Right lobe of liver (tissue), 6 donors: Measurements from ENCODE around the gene EIF4E1B. TPM values are rescaled to one million over a fixed set of nuclear protein-coding genes. Genes with fewer than 3 reads are reported as not detected.

Experiments
- ATAC-seq, 4 donors: fragments of 200-7000 bp; cut with Tn5 transposase; one replicate each; pipeline ENCODE4 v1.9.1; 2020; ENCODE audit warnings: mild to moderate bottlenecking in 4 of 4, moderate library complexity in 4 of 4
- DNase-seq, 3 donors: peaks; one replicate each; pipeline ENCODE4 v3.0.0-alpha.2; 2020
- H3K27ac ChIP-seq, 3 donors: fragments of 200-600 bp; one replicate each; pipeline ENCODE4 v1.8.0; 2022
- H3K27me3 ChIP-seq, 2 donors: fragments of 200-600 bp; one replicate each; pipeline ENCODE4 v1.8.0; 2022
- H3K36me3 ChIP-seq, 4 donors: fragments of 200-600 bp; sonication (generic) in 1 of 4; one replicate each; pipeline versions ENCODE4 v1.5.1 to v1.8.0; 2017 to 2022; ENCODE audit warnings: control low read depth in 1 of 4
- H3K4me1 ChIP-seq, 4 donors: fragments of 200-600 bp; sonication (generic) in 1 of 4; one replicate each; pipeline versions ENCODE4 v1.5.1 to v1.8.0; 2017 to 2022; ENCODE audit warnings: control low read depth in 1 of 4
- H3K4me3 ChIP-seq, 3 donors: fragments of 200-600 bp; one replicate each; pipeline ENCODE4 v1.8.0; 2022
- H3K9me3 ChIP-seq, 4 donors: fragments of 200-600 bp; sonication (generic) in 1 of 4; one replicate each; pipeline versions ENCODE4 v1.5.1 to v1.8.0; 2017 to 2022; ENCODE audit warnings: control low read depth in 1 of 4
- CTCF ChIP-seq, 4 donors: fragments of 200-600 bp in 3 of 4; fragments of 450-650 bp in 1 of 4; IDR thresholded peaks; one replicate each; pipeline versions ENCODE4 v1.5.1 to v1.8.0; 2016 to 2022; ENCODE audit warnings: antibody characterized with exemption in 4 of 4, mild to moderate bottlenecking in 2 of 4
- POLR2A ChIP-seq: fragments of 450-650 bp; IDR thresholded peaks from one replicate; pipeline ENCODE4 v1.6.1; 2017; ENCODE audit warnings: antibody characterized with exemption, mild to moderate bottlenecking
- WGBS: methylation state at CpG from one replicate; pipeline ENCODE4 v1.1.6; 2018; ENCODE audit warnings: low coverage, low lambda C conversion rate; ENCODE audit not compliant: insufficient coverage; ENCODE audit errors: missing lambda C conversion rate; 5-methylcytosine and 5-hydroxymethylcytosine counted together
- intact Hi-C, 2 donors: fragments of 100-400 bp; cut with DNase I; formaldehyde crosslinking; loops; one replicate each; pipeline versions ENCODE4 v1.11.2 to v1.14.1; 2022
- total RNA-seq, 6 experiments: library from RNA; depleted of rRNA in 2 of 6; stranded (reverse); fragments of >200 nt in 2 of 6; fragmentation: NEBNext Ultra II Directional in 3 of 6; extraction: Animal tissue kit (Norgen Biotek cat#: 25700) in 3 of 6; gene quantifications; one replicate each; pipeline versions ENCODE4 v1.1.0 to v1.2.4, GENCODE V29; 2016 to 2023
- donor health status: DM: no; HTN: yes; CAD: no.
- donor health status: DM: no; HTN: no; CAD: no.
- donor health status: DM: no; HTN: no; CAD: no.
- donor health status: DM: no; HTN: yes; CAD: no.
- donor health status: DM: no; HTN: yes; CAD: no.

The EIF4E1B gene
- total RNA-seq, 6 experiments from 2014 or later = not detected

DNA sequence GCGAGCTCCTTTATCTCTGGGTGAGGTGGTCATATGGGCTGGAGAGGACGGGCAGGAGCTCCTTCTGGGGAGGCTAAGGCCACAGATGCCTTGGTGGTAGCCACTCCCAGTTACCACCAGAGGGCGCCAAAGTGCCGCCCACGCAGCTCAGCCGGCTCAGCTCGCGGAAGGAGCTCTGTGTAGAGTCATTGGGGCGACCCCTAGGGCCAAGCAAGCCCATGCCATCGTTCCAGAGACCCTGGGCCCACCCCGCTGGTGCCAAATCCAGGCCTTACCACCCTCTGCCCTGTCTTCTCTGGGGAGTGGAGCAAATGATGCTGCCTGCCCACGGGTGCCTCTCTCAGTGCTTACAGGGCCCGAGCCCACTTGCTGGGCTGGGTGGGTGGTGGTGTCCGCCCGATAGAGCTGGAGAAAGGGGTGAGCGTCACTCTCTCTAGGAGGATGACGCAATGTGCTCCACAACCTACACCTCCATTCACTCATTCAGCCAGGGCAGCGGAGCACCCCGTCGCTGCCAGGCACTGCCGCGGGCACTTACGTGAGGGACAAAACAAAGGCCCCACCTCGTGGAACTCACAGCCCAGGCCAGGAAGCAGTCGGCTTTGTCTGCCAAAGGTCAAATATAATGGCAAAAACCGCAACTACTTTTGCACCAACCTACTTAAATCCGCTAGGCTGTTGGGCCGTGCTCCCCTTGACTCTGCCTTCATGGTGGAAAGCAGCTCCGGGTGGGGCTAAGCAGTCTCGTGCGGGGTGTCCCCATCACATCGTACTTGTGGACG, 30.6 kb downstream of the EIF4E1B start:
- Histone ChIP-seq H3K9me3 (no peaks in the 10 kb centered on the region), H3K27ac (no peak overlapping the region), H3K4me1 (peaks cover 0 to 17% (median 8%) of the 10 kb centered on the region in 4 donors), H3K4me3 (no peak overlapping the region), H3K36me3 (no peaks in the 10 kb centered on the region), H3K27me3 (no peaks in the 10 kb centered on the region)
- DNase-seq (peak; percentile 73 to 81 (median 75)), ATAC-seq (peak; percentile 75 to 83 (median 78))
- no peak for TF ChIP-seq POLR2A
- TF ChIP-seq CTCF (IDR thresholded peaks at IDR 0.05) = peak; percentile 86 to 98 (median 98)
- intact Hi-C loops = no loop called here
- WGBS = 32% methylated on average over 12 of the region's 33 CpGs

GRCh38 chr5:176661676-176662075, 31.2 kb downstream of the EIF4E1B start:
- 72% methylated on average over 7 of the region's 10 CpGs for WGBS

GRCh38 chr5:176662371-176663333, 32.2 kb downstream of the EIF4E1B start:
- TF ChIP-seq CTCF (IDR thresholded peaks at IDR 0.05) (no peak), POLR2A (no peak)
- Histone ChIP-seq H3K4me1 (peaks cover 0 to 17% (median 8%) of the 10 kb centered on the region in 4 donors), H3K27me3 (no peaks in the 10 kb centered on the region), H3K9me3 (no peaks in the 10 kb centered on the region), H3K27ac (no peak overlapping the region), H3K4me3 (no peak overlapping the region), H3K36me3 (no peaks in the 10 kb centered on the region)
- intact Hi-C loops = no loop called here
- WGBS = 90% methylated on average over 3 of the region's 21 CpGs
- ATAC-seq = no peak
- DNase-seq = peak in 1 of 3 donors; percentile 44

More at GRCh38 chr5:176661676-176662075, 31.2 kb downstream of the EIF4E1B start:
- Histone ChIP-seq H3K27ac (no peak overlapping the region), H3K27me3 (no peaks in the 10 kb centered on the region), H3K4me3 (no peak overlapping the region), H3K9me3 (no peaks in the 10 kb centered on the region), H3K4me1 (peaks cover 0 to 17% (median 8%) of the 10 kb centered on the region in 4 donors), H3K36me3 (no peaks in the 10 kb centered on the region)
- TF ChIP-seq POLR2A = no peak
- no peak for TF ChIP-seq CTCF (IDR thresholded peaks at IDR 0.05)
- DNase-seq (no peak), ATAC-seq (no peak)
- intact Hi-C loops = no loop called here

DNA sequence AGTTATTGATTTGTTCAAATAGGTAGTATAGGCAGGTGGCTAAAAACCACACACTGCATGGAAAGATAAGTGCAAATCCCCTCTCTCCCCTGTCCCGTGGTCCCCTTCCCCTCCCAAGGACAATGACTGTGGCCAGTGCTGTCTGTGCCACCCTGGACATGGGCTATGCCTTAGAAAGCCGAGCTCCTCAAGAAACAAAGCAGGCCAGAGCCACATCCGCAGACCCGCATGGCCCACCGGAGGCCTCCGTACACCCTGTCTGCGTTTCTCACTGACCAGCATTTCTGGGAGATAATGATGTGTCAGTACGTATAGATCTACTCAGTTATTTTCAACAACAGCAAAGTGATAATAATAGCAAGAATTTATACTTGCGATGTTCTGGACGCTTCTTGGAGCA, 33.1 kb downstream of the EIF4E1B start:
- DNase-seq (no peak), ATAC-seq (no peak)
- Histone ChIP-seq H3K27me3 (no peaks in the 10 kb centered on the region), H3K27ac (no peak overlapping the region), H3K9me3 (no peaks in the 10 kb centered on the region), H3K4me3 (no peak overlapping the region), H3K36me3 (no peaks in the 10 kb centered on the region), H3K4me1 (peaks cover 0 to 12% (median 5%) of the 10 kb centered on the region in 4 donors)
- intact Hi-C loops = no loop called here
- TF ChIP-seq POLR2A (no peak), CTCF (IDR thresholded peaks at IDR 0.05) (no peak)
- WGBS = 73% methylated on average over 5 of the region's 10 CpGs
